AG04450 (cell line): ENCODE data around the gene EEPD1. TPM values are rescaled to one million over a fixed set of nuclear protein-coding genes. Genes with fewer than 3 reads are reported as not detected.
A peak's percentile ranks its signal among the peaks of the same experiment; 100 is the strongest.

Experiments
- CTCF ChIA-PET: fragments of 300-600, 350-600 bp; formaldehyde crosslinking; extraction: SDS; loops from one replicate; lab custom pipeline; 2022; ENCODE audit warnings: antibody characterized with exemption, inconsistent platforms; lab: Charles Lee
- POLR2A ChIA-PET: fragments of 350-600 bp; formaldehyde crosslinking; extraction: SDS; loops from one replicate; lab custom pipeline; 2021; ENCODE audit warnings: antibody characterized with exemption, inconsistent platforms; lab: Yijun Ruan, JAX
- DNase-seq: peaks from one replicate; pipeline ENCODE4 v3.0.0-alpha.2; 2011; ENCODE audit warnings: low read depth, low spot score
- H3K27ac ChIP-seq: one replicate; pipeline ENCODE4 v1.5.1; 2012; ENCODE audit warnings: low read depth, low read length, control low read depth
- H3K27me3 ChIP-seq: one replicate; pipeline ENCODE4 v1.6.0; 2012; ENCODE audit warnings: low read length; ENCODE audit not compliant: control insufficient read depth, insufficient read depth
- H3K4me3 ChIP-seq: 2 replicates; pipeline ENCODE4 v1.5.1; 2011; ENCODE audit warnings: mild to moderate bottlenecking, low read depth, low read length, control low read depth
- H3K9me3 ChIP-seq: 2 replicates; pipeline ENCODE4 v1.5.1; 2012; ENCODE audit warnings: low read length; ENCODE audit not compliant: control insufficient read depth, insufficient read depth
- polyA plus RNA-seq: library from polyadenylated mRNA; depleted of rRNA; stranded (reverse); fragments of >200 nt; gene quantifications from 2 replicates; pipeline ENCODE4 v1.2.3, GENCODE V29; 2011
- TF ChIP-seq, protein P1 (sequence below): IDR thresholded peaks from 2 replicates; pipeline ENCODE4 v1.5.1; 2011; ENCODE audit warnings: low read depth, low read length, control low read depth, inconsistent platforms

Gene EEPD1
- polyA plus RNA-seq, 1 experiment: 21.1 TPM

DNA sequence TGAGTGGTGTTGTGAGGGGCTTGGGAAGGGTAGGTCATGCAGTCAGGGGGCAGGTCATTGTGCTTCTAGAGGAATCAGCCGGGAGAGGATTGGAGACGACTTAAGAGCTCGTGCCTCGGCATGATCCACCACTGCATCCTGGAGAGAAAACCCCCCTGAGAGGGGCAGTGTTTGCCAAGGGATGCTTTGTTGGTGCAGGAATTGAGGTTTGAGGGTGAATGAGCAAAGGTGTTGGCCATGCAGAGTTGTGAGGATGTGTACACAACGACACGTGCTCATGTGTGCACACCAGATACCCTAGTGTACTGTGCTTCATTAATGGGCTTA, 151.0 kb downstream of the EEPD1 start:
- Histone ChIP-seq H3K4me3 (no peak overlapping the region), H3K9me3 (no peaks in the 10 kb centered on the region; the same call in 1 of the 2 replicates), H3K27me3 (no peaks in the 10 kb centered on the region), H3K27ac (peak overlapping the region; percentile 68)
- TF ChIP-seq, protein P1, sequence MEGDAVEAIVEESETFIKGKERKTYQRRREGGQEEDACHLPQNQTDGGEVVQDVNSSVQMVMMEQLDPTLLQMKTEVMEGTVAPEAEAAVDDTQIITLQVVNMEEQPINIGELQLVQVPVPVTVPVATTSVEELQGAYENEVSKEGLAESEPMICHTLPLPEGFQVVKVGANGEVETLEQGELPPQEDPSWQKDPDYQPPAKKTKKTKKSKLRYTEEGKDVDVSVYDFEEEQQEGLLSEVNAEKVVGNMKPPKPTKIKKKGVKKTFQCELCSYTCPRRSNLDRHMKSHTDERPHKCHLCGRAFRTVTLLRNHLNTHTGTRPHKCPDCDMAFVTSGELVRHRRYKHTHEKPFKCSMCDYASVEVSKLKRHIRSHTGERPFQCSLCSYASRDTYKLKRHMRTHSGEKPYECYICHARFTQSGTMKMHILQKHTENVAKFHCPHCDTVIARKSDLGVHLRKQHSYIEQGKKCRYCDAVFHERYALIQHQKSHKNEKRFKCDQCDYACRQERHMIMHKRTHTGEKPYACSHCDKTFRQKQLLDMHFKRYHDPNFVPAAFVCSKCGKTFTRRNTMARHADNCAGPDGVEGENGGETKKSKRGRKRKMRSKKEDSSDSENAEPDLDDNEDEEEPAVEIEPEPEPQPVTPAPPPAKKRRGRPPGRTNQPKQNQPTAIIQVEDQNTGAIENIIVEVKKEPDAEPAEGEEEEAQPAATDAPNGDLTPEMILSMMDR: no peak
- POLR2A ChIA-PET: interaction anchor here (0.8 kb wide), 1 partner anchor 175 kb away, joined by 3 read pairs; no protein-coding TSS in a partner anchor
- DNase-seq: no peak
- CTCF ChIA-PET: interaction anchor here (1.9 to 3.9 kb wide), 2 partner anchors 12 to 14 kb away, joined by 4 to 33 read pairs; no protein-coding TSS in a partner anchor

- Histone ChIP-seq H3K27ac (no peak overlapping the region), H3K4me3 (no peak overlapping the region), H3K27me3 (no peaks in the 10 kb centered on the region), H3K9me3 (no peaks in the 10 kb centered on the region; the same call in 1 of the 2 replicates)
- TF ChIP-seq, protein P1: no peak
- ChIA-PET CTCF (interaction anchor here (1.9 to 3.9 kb wide), 2 partner anchors 13 kb away, joined by 4 to 33 read pairs; no protein-coding TSS in a partner anchor), POLR2A (no interaction called here)
- DNase-seq: no peak
Measured at GRCh38 chr7:36305226-36305625, 152.2 kb downstream of the EEPD1 start.

- no peak for DNase-seq
- H3K9me3 ChIP-seq: no peaks in the 10 kb centered on the region; the same call in 1 of the 2 replicates
- H3K27ac ChIP-seq: no peak overlapping the region
- CTCF ChIA-PET: interaction anchor here (1.9 to 3.9 kb wide), 2 partner anchors 12 to 13 kb away, joined by 4 to 33 read pairs; no protein-coding TSS in a partner anchor
- TF ChIP-seq, protein P1: no peak
- H3K27me3 ChIP-seq: no peaks in the 10 kb centered on the region
- POLR2A ChIA-PET: no interaction called here
- H3K4me3 ChIP-seq: no peak overlapping the region
Measured at GRCh38 chr7:36305648-36306047, 152.6 kb downstream of the EEPD1 start.

DNA sequence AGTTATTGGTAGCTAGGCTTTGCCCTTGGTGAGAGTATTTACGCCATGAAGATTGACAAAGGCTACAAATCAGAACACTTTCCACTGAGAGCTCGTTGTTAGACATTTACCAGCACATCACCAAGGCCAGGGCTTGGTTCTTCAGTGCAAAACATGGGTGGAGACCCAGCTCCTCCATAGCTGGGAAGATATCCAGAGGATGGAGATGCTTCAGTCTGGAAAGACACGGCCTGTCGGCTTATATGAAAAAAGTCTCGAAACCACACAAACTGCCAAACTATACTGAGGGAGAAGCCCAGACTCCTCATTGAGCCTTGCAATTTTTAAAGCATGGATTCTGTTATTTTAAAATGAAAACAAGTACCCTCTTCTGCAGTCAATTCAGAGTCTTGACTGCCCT, 153.2 kb downstream of the EEPD1 start:
- Histone ChIP-seq H3K27me3 (no peaks in the 10 kb centered on the region), H3K4me3 (no peak overlapping the region), H3K9me3 (no peaks in the 10 kb centered on the region; the same call in 1 of the 2 replicates), H3K27ac (no peak overlapping the region)
- ChIA-PET POLR2A (no interaction called here), CTCF (interaction anchor here (3.9 kb wide), 1 partner anchor 12 kb away, joined by 33 read pairs; no protein-coding TSS in a partner anchor)
- TF ChIP-seq, protein P1: no peak
- no peak for DNase-seq

DNA sequence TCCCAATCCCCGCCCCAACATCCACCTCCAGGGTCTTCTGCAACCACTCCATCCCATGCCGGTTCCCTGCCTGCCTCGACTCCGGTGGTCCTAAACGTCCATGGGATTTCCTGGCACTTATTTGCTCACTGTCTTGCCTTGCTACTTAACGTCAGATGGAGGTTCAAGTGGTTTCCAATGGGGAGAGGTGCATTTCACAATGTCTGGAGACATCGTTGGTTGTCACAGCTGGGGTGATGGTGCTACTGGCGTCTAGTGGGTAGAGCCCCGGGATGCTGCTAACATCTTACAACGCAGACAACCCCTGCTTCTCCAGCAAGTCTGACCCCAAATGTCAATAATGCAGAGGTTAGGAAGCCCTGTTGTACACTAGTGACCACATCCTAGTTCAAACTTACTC, 153.7 kb downstream of the EEPD1 start:
- Histone ChIP-seq H3K27me3 (no peaks in the 10 kb centered on the region), H3K4me3 (no peak overlapping the region), H3K9me3 (no peaks in the 10 kb centered on the region; the same call in 1 of the 2 replicates), H3K27ac (no peak overlapping the region)
- POLR2A ChIA-PET: no interaction called here
- DNase-seq: no peak
- TF ChIP-seq, protein P1: no peak
- CTCF ChIA-PET: interaction anchor here (3.9 kb wide), 1 partner anchor 11 kb away, joined by 33 read pairs; no protein-coding TSS in a partner anchor
